ENCODE data around the gene SF3B2.

SF3B2 gene

DNA sequence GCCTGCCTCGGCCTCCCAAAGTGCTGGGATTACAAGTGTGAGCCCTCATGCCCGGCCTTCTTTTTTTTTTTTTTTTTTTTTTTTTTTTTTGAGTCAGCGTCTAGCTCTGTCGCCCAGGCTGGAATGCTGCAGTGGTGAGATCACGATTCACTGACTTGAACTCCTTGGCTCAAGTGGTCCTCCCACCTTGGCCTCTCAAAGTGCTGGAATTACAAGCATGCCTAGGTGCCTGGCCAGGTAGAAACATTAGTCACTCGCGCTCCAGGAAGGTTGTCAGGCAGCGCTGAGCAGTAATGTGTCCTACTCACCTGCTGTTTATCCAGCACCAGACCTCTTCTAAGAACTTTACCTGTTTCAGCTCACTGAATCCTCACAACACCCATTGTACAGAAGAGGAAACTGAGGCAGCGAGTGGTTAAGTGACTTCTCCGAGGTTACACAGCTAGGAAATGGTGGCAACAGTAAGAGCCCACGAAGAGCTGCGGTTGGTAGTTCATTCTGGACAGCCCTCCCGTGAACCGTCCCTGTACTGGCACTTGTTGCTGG lies 40.9 kb upstream of the SF3B2 start:
- H3K36me3 ChIP-seq (ENCODE audit: control insufficient read depth, insufficient read depth, low read length, severe bottlenecking) = no peaks in the 10 kb centered on the region
- peaks cover 4% of the 10 kb centered on the region for H3K27me3 ChIP-seq (replicated peaks; ENCODE audit: control insufficient read depth, insufficient read depth, low read length)
- no peak for DNase-seq (ENCODE audit: low read depth)
- H3K9ac ChIP-seq (ENCODE audit: low read length) = no peak overlapping the region
- H3K9me3 ChIP-seq (ENCODE audit: control insufficient read depth, low read length) = no peaks in the 10 kb centered on the region
- no peak overlapping the region for H3K4me3 ChIP-seq (ENCODE audit: low read length)
- no peaks in the 10 kb centered on the region for H3K4me1 ChIP-seq (ENCODE audit: control insufficient read depth, insufficient read depth, low read length)

DNA sequence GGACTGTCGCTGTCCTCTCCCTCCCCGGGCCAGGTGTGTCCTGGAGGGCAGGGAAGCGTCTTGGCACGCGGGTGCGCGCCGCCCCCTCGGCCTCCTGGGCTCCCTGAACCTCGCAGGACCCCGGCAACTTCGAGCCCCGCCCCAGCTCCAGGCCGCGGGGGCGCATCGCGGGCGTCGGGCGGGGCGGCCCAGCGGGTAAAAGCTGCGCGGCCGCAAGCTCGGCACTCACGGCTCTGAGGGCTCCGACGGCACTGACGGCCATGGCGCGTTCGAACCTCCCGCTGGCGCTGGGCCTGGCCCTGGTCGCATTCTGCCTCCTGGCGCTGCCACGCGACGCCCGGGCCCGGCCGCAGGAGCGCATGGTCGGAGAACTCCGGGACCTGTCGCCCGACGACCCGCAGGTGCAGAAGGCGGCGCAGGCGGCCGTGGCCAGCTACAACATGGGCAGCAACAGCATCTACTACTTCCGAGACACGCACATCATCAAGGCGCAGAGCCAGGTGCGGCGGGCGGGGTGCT lies 40.3 kb upstream of the SF3B2 start, which contains the start of gene CST6:
TSS of gene CST6 (plus strand) at position 224 of the 519 bp plus-strand sequence. CDS start at position 261, 37 bp downstream.
- no peaks in the 10 kb centered on the region for H3K9me3 ChIP-seq (ENCODE audit: control insufficient read depth, low read length)
- H3K4me3 ChIP-seq (ENCODE audit: low read length) = no peak within 1 kb of the TSS
- H3K4me1 ChIP-seq (ENCODE audit: control insufficient read depth, insufficient read depth, low read length) = no peaks in the 10 kb centered on the region
- H3K36me3 ChIP-seq (ENCODE audit: control insufficient read depth, insufficient read depth, low read length, severe bottlenecking) = no peaks in the 10 kb centered on the region
- no peak for DNase-seq (ENCODE audit: low read depth)
- H3K9ac ChIP-seq (ENCODE audit: low read length) = no peak within 1 kb of the TSS
- H3K27me3 ChIP-seq (replicated peaks; ENCODE audit: control insufficient read depth, insufficient read depth, low read length) = peaks cover 4% of the 10 kb centered on the region

DNA sequence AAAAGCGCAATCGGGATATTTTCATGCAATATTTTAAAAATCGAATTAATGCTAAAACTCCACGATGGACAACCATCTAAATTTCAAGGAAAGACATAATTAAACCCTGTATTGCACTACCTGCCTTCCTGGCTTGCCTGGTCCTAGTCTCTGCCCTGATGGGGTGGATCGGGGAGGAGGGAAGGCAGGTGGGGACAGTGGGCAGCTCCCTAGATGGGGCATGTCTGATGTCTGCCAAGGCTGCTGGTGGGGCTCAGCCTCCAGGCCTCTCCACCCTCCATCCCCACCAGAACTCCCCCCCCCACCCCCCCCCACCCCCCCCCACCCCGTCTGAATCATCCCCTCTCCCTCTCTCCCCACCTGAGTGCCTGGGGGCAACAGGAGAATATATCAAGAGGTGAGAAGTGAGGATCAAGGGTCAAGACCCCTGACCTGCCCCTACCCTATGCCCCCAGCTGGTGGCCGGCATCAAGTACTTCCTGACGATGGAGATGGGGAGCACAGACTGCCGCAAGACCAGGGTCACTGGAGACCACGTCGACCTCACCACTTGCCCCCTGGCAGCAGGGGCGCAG lies 39.7 kb upstream of the SF3B2 start:
- Histone ChIP-seq H3K27me3 (replicated peaks; ENCODE audit: control insufficient read depth, insufficient read depth, low read length) (peaks cover 4% of the 10 kb centered on the region), H3K4me1 (ENCODE audit: control insufficient read depth, insufficient read depth, low read length) (no peaks in the 10 kb centered on the region), H3K9ac (ENCODE audit: low read length) (no peak overlapping the region), H3K9me3 (ENCODE audit: control insufficient read depth, low read length) (no peaks in the 10 kb centered on the region), H3K4me3 (ENCODE audit: low read length) (no peak overlapping the region), H3K36me3 (ENCODE audit: control insufficient read depth, insufficient read depth, low read length, severe bottlenecking) (no peaks in the 10 kb centered on the region)
- no peak for DNase-seq (ENCODE audit: low read depth)

DNA sequence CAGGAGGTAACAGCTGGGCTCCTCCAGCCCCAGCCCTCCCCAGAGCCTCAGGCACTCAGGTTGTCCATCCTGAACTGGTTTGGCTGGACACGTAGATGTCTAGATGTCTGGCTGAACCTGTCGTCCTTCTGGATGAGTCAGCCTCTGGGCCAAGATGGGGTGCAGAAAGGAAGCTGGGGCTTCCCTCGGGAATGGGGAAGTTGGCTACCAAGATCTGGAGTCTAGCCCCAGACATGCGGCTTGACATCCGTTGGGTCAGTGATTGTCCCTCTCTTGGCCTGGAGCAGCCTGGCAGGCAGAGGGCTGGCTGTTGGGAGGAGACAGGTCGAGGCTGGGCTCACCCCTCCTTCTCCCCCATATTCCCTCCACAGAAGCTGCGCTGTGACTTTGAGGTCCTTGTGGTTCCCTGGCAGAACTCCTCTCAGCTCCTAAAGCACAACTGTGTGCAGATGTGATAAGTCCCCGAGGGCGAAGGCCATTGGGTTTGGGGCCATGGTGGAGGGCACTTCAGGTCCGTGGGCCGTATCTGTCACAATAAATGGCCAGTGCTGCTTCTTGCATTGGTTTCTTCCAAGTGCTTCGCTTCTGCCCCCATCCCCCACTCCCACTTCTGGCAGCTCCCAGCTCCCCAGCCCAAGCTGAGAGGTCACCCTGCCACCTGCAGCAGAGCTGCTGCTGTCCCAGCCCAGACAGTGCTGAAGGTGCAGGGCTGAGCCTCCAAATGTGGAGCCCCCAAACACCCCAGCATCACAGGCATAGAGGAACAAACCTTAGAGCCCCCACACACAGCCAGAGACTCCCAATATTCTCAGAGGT lies 39.0 kb upstream of the SF3B2 start:
- DNase-seq (ENCODE audit: low read depth) = no peak
- no peaks in the 10 kb centered on the region for H3K9me3 ChIP-seq (ENCODE audit: control insufficient read depth, low read length)
- H3K4me3 ChIP-seq (ENCODE audit: low read length) = no peak overlapping the region
- H3K4me1 ChIP-seq (ENCODE audit: control insufficient read depth, insufficient read depth, low read length) = no peaks in the 10 kb centered on the region
- peaks cover 4% of the 10 kb centered on the region for H3K27me3 ChIP-seq (replicated peaks; ENCODE audit: control insufficient read depth, insufficient read depth, low read length)
- H3K9ac ChIP-seq (ENCODE audit: low read length) = no peak overlapping the region
- no peaks in the 10 kb centered on the region for H3K36me3 ChIP-seq (ENCODE audit: control insufficient read depth, insufficient read depth, low read length, severe bottlenecking)

DNA sequence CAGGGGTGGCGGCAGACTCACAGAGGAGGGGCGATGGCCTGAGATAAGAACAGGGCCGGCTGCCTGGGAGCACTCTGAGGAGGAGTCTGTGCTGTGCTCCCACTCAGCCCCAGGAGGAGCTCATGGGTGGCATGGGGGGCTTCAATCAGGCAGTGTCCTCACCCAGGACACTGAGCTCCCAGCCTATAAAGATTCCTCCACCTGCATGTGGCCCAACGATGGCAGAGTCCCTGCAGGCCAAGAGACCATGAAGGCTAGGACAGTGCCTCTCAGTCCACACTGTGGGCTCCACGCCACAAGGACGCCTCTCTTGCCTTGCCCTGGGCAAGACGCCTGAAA lies 38.4 kb upstream of the SF3B2 start:
- Histone ChIP-seq H3K4me3 (ENCODE audit: low read length) (no peak overlapping the region), H3K9me3 (ENCODE audit: control insufficient read depth, low read length) (no peaks in the 10 kb centered on the region), H3K4me1 (ENCODE audit: control insufficient read depth, insufficient read depth, low read length) (no peaks in the 10 kb centered on the region), H3K9ac (ENCODE audit: low read length) (no peak overlapping the region), H3K27me3 (replicated peaks; ENCODE audit: control insufficient read depth, insufficient read depth, low read length) (peaks cover 4% of the 10 kb centered on the region), H3K36me3 (ENCODE audit: control insufficient read depth, insufficient read depth, low read length, severe bottlenecking) (no peaks in the 10 kb centered on the region)
- no peak for DNase-seq (ENCODE audit: low read depth)

DNA sequence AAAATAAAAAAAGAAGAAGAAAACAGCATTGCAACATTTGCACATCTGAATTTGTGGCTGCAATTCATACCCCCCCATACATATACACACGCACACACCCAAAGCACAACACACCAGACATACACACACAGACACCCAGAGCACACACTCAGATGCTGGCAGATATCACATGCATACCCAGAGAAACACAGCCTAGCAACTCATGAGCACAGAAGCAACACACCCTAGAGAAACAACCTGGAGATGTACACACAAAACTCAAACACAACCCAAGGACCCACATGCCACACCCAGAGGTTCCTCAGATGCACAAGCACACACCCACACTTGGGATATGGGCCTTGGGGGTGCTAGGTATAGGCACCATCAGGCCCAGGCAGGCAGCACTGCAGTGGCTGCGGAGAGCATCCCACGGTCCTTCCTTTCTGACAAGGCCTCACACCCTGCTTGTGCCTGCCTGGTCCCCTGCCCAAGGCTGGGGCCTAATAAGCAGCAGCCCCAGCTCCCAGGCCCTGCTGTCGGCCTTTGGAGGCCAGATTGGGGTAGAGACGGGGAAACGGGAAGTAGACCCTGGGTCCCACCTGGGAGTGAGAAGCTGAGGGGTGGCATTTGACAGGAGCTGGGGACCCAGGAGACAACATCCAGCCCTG lies 37.2 kb upstream of the SF3B2 start:
- H3K4me1 ChIP-seq (ENCODE audit: control insufficient read depth, insufficient read depth, low read length) = no peaks in the 10 kb centered on the region
- H3K36me3 ChIP-seq (ENCODE audit: control insufficient read depth, insufficient read depth, low read length, severe bottlenecking) = no peaks in the 10 kb centered on the region
- H3K27me3 ChIP-seq (replicated peaks; ENCODE audit: control insufficient read depth, insufficient read depth, low read length) = peaks cover 4% of the 10 kb centered on the region
- H3K9ac ChIP-seq (ENCODE audit: low read length) = no peak overlapping the region
- peak; percentile 9 for DNase-seq (ENCODE audit: low read depth)
- H3K4me3 ChIP-seq (ENCODE audit: low read length) = no peak overlapping the region
- no peaks in the 10 kb centered on the region for H3K9me3 ChIP-seq (ENCODE audit: control insufficient read depth, low read length)

DNA sequence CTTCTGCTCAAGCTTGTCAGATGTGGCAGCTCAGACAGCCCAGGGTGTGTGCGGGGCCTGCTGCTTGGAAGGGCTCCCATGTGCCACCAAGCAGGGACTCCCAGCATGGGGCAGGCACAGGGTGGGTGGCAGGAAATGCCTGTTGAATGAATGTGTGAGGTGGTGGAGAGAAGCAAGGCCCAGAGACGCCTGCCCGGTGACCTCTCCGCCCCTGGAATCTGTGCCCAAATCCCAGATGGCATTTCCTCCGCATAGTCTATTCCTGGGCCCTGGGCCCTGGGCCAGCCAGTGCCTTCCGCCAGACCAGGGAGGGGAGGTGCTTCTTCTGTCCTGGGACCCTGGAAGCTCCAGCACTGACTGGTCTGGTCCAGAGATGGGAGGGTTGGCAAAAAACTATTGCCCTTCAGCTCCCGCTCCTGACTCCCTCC lies 36.7 kb upstream of the SF3B2 start:
- Histone ChIP-seq H3K4me3 (ENCODE audit: low read length) (no peak overlapping the region), H3K9me3 (ENCODE audit: control insufficient read depth, low read length) (no peaks in the 10 kb centered on the region), H3K9ac (ENCODE audit: low read length) (no peak overlapping the region), H3K4me1 (ENCODE audit: control insufficient read depth, insufficient read depth, low read length) (no peaks in the 10 kb centered on the region), H3K27me3 (replicated peaks; ENCODE audit: control insufficient read depth, insufficient read depth, low read length) (peaks cover 4% of the 10 kb centered on the region), H3K36me3 (ENCODE audit: control insufficient read depth, insufficient read depth, low read length, severe bottlenecking) (no peaks in the 10 kb centered on the region)
- peak; percentile 54 for DNase-seq (ENCODE audit: low read depth)

DNA sequence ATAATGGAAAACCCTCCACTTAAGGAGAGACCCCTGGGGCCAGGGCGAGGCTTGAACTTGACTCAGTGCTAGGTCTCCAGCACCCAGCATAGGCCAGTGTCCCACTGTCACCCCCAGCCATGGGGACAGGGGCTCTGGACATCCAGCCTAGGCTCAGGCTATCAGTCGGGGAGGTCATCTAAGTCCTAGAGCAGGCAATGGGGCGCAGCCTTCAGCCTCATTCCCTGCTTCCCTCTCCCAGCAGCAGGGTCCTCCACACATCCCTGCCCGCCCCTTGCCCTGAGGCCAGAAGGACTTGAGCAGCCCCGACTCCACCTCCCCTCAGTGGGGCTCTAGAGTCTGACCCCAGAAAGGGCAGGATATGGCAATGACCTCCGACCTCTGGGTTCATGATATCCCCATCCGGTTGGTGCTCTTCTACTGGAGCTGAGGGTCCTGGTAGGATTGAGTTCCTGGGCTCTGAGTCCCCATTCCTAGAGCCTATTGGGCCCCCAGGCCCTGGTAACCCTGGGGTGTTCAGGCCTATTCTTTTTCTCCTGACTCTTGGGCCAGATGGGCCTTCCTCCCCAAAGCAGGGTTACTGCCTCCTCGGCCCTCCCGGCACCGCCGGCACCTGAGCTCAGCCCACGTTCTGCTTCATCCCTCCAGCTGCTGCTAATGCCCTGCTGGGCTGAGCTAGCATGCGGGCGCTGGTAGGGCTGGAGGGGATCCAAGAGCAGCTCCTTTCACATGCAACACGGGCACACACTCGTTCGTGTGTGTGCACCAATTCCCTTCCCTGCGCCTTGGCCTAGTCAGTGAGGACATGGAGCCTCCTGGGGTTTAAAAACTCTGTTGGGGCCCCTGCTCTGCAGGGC lies 36.0 kb upstream of the SF3B2 start:
- H3K9me3 ChIP-seq (ENCODE audit: control insufficient read depth, low read length) = no peaks in the 10 kb centered on the region
- H3K4me1 ChIP-seq (ENCODE audit: control insufficient read depth, insufficient read depth, low read length) = peaks cover 2% of the 10 kb centered on the region
- peaks cover 4% of the 10 kb centered on the region for H3K27me3 ChIP-seq (replicated peaks; ENCODE audit: control insufficient read depth, insufficient read depth, low read length)
- no peak overlapping the region for H3K9ac ChIP-seq (ENCODE audit: low read length)
- no peak overlapping the region for H3K4me3 ChIP-seq (ENCODE audit: low read length)
- no peak for DNase-seq (ENCODE audit: low read depth)
- H3K36me3 ChIP-seq (ENCODE audit: control insufficient read depth, insufficient read depth, low read length, severe bottlenecking) = no peaks in the 10 kb centered on the region

DNA sequence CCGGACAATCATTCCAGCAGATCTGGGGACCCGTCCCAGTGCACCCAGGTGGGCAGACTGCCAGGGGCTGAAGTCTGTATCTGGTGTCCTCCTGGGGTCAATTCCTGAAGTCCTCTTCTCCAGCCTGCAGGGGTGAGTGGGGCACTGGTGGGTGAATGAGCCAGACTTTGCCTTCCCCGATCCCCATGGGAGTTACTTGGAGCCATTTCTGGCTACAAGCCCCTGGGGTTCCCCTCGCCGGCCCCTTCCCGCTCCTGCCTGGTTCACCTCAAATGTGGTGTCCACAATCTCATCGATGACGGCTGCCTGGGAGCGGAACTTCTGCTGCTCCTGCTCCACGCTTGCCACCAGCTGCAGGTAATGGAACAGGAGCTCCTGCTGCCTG lies 35.4 kb upstream of the SF3B2 start:
- Histone ChIP-seq H3K36me3 (ENCODE audit: control insufficient read depth, insufficient read depth, low read length, severe bottlenecking) (no peaks in the 10 kb centered on the region), H3K4me3 (ENCODE audit: low read length) (no peak overlapping the region), H3K27me3 (replicated peaks; ENCODE audit: control insufficient read depth, insufficient read depth, low read length) (no peaks in the 10 kb centered on the region), H3K9ac (ENCODE audit: low read length) (no peak overlapping the region), H3K4me1 (ENCODE audit: control insufficient read depth, insufficient read depth, low read length) (peaks cover 4% of the 10 kb centered on the region), H3K9me3 (ENCODE audit: control insufficient read depth, low read length) (no peaks in the 10 kb centered on the region)
- no peak for DNase-seq (ENCODE audit: low read depth)

DNA sequence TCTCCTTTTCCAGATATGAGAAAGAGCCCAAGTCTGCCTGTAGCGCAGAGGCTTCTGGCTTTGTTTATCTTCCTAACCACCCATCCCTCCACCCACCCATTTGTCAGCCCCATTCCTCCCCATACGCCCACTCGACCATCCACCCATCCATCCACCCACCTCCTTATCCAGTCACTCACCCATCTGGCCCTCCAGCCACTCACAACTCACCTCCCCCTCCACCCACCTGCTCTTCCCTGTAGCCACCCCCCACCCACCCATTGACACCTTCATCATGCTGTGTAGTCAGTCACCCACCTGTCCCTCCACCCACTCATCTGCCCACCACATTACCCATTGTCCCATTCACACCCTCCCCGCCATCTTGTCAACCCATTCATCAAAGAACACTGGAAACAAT lies 34.8 kb upstream of the SF3B2 start:
- Histone ChIP-seq H3K9ac (ENCODE audit: low read length) (no peak overlapping the region), H3K9me3 (ENCODE audit: control insufficient read depth, low read length) (no peaks in the 10 kb centered on the region), H3K36me3 (ENCODE audit: control insufficient read depth, insufficient read depth, low read length, severe bottlenecking) (no peaks in the 10 kb centered on the region), H3K4me1 (ENCODE audit: control insufficient read depth, insufficient read depth, low read length) (peaks cover 4% of the 10 kb centered on the region), H3K27me3 (replicated peaks; ENCODE audit: control insufficient read depth, insufficient read depth, low read length) (no peaks in the 10 kb centered on the region), H3K4me3 (ENCODE audit: low read length) (no peak overlapping the region)
- DNase-seq (ENCODE audit: low read depth) = no peak

Data from adipocyte (in vitro differentiated cells).